Uterus (tissue), 2 donors: ENCODE data around the gene ATP6V1G3.
"Not testable (repeated sequence)": the region's sequence is repeated elsewhere in the genome, so short reads cannot be mapped to it uniquely, and the experiment has no call there.

Source experiments
- CTCF ChIP-seq, 4 experiments: fragments of 200-600 bp in 2 of 4; fragments of 450-650 bp in 2 of 4; sonication (generic) in 2 of 4; IDR thresholded peaks; one replicate each; pipeline ENCODE4 v1.5.1; 2016 to 2019; ENCODE audit warnings: antibody characterized with exemption in 4 of 4, mild to moderate bottlenecking in 2 of 4, moderate library complexity in 1 of 4
- POLR2A ChIP-seq, 2 donors: fragments of 450-650 bp; IDR thresholded peaks; one replicate each; pipeline ENCODE4 v1.6.1; 2016; ENCODE audit warnings: antibody characterized with exemption in 2 of 2, mild to moderate bottlenecking in 1 of 2, moderate library complexity in 1 of 2

GRCh38 chr1:198477354-198477753, 63.1 kb downstream of the ATP6V1G3 start:
- not testable (repeated sequence) for TF ChIP-seq CTCF, POLR2A (IDR thresholded peaks at IDR 0.05)
